ENCODE results near the gene SMARCAL1. TPM values are rescaled to one million over a fixed set of nuclear protein-coding genes. Genes with fewer than 3 reads are reported as not detected.

Gene SMARCAL1
- total and polyA plus RNA-seq, 4 donors = 3.4 to 9.3 (median 5.4) TPM

- peaks cover 0 to 7% (median 6%) of the 10 kb centered on the region in 4 donors for H3K9me3 ChIP-seq (ENCODE audit: control insufficient read depth in 4 of 4, low read length in 3 of 4)
- H3K9ac ChIP-seq (ENCODE audit: low read depth in 1 of 2, low read length in 2 of 2) = no peak overlapping the region
- WGBS = 90% methylated on average over 5 of the region's 5 CpGs
- peaks cover 12 to 74% (median 51%) of the 10 kb centered on the region in 4 donors for H3K36me3 ChIP-seq (ENCODE audit: control insufficient read depth in 4 of 4, insufficient read depth in 3 of 4, low read depth in 1 of 4, low read length in 3 of 4)
- no peaks in the 10 kb centered on the region for H3K27me3 ChIP-seq (ENCODE audit: control insufficient read depth in 4 of 4, insufficient read depth in 4 of 4, low read length in 3 of 4)
- H3K4me1 ChIP-seq (ENCODE audit: control insufficient read depth in 4 of 4, insufficient read depth in 4 of 4, low read length in 3 of 4) = no peaks in the 10 kb centered on the region
- no peak overlapping the region for H3K27ac ChIP-seq (ENCODE audit: low read depth in 1 of 2, low read length in 2 of 2)
- H3K4me3 ChIP-seq (ENCODE audit: low read depth in 1 of 3, low read length in 3 of 3) = no peak overlapping the region
- TF ChIP-seq GABPA (IDR thresholded peaks at IDR 0.05 in 1 of 2, conservative IDR thresholded peaks at IDR 0.05 in 1 of 2) (no peak), MAX (IDR thresholded peaks at IDR 0.05) (no peak), YY1 (IDR thresholded peaks at IDR 0.05) (no peak), FOXA2 (IDR thresholded peaks at IDR 0.05) (no peak), HNF4G (IDR thresholded peaks at IDR 0.05) (no peak), SP1 (IDR thresholded peaks at IDR 0.05) (no peak), RAD21 (IDR thresholded peaks at IDR 0.05) (no peak), FOXA1 (IDR thresholded peaks at IDR 0.05) (no peak), HNF4A (conservative IDR thresholded peaks at IDR 0.05) (no peak), TAF1 (conservative IDR thresholded peaks at IDR 0.05) (no peak), RXRA (IDR thresholded peaks at IDR 0.05) (no peak), EGR1 (IDR thresholded peaks at IDR 0.05; ENCODE audit: low read depth in 2 of 2) (no peak), ZBTB33 (IDR thresholded peaks at IDR 0.05) (no peak)
- DNase-seq (ENCODE audit: low spot score) = no peak
These were observed 17.1 kb downstream of the SMARCAL1 start for GRCh38 chr2:216429428-216429827.

- Histone ChIP-seq H3K27me3 (ENCODE audit: control insufficient read depth in 4 of 4, insufficient read depth in 4 of 4, low read length in 3 of 4) (no peaks in the 10 kb centered on the region), H3K4me3 (ENCODE audit: low read depth in 1 of 3, low read length in 3 of 3) (no peak overlapping the region), H3K9ac (ENCODE audit: low read depth in 1 of 2, low read length in 2 of 2) (no peak overlapping the region), H3K27ac (ENCODE audit: low read depth in 1 of 2, low read length in 2 of 2) (no peak overlapping the region), H3K4me1 (ENCODE audit: control insufficient read depth in 4 of 4, insufficient read depth in 4 of 4, low read length in 3 of 4) (no peaks in the 10 kb centered on the region), H3K9me3 (ENCODE audit: control insufficient read depth in 4 of 4, low read length in 3 of 4) (no peaks in the 10 kb centered on the region), H3K36me3 (ENCODE audit: control insufficient read depth in 4 of 4, insufficient read depth in 3 of 4, low read depth in 1 of 4, low read length in 3 of 4) (peaks cover 7 to 71% (median 47%) of the 10 kb centered on the region in 4 donors)
- WGBS = 95% methylated on average over 13 of the region's 13 CpGs
- no peak for DNase-seq (ENCODE audit: low spot score)
- TF ChIP-seq JUND (IDR thresholded peaks at IDR 0.05) = no peak
- TF ChIP-seq EGR1 (IDR thresholded peaks at IDR 0.05; ENCODE audit: low read depth in 2 of 2) = no peak
These were observed 18.7 kb downstream of the SMARCAL1 start for GRCh38 chr2:216430811-216431530.

GRCh38 chr2:216431531-216431856 is 19.2 kb downstream of the SMARCAL1 start:
- Histone ChIP-seq H3K4me1 (ENCODE audit: control insufficient read depth in 4 of 4, insufficient read depth in 4 of 4, low read length in 3 of 4) (no peaks in the 10 kb centered on the region), H3K27ac (ENCODE audit: low read depth in 1 of 2, low read length in 2 of 2) (no peak overlapping the region), H3K9me3 (ENCODE audit: control insufficient read depth in 4 of 4, low read length in 3 of 4) (no peaks in the 10 kb centered on the region), H3K27me3 (ENCODE audit: control insufficient read depth in 4 of 4, insufficient read depth in 4 of 4, low read length in 3 of 4) (no peaks in the 10 kb centered on the region), H3K4me3 (ENCODE audit: low read depth in 1 of 3, low read length in 3 of 3) (no peak overlapping the region), H3K36me3 (ENCODE audit: control insufficient read depth in 4 of 4, insufficient read depth in 3 of 4, low read depth in 1 of 4, low read length in 3 of 4) (peaks cover 7 to 70% (median 50%) of the 10 kb centered on the region in 4 donors), H3K9ac (ENCODE audit: low read depth in 1 of 2, low read length in 2 of 2) (no peak overlapping the region)
- DNase-seq (ENCODE audit: low spot score) = no peak
- TF ChIP-seq ATF3 (IDR thresholded peaks at IDR 0.05) (no peak), EGR1 (IDR thresholded peaks at IDR 0.05; ENCODE audit: low read depth in 2 of 2) (no peak), HNF4A (conservative IDR thresholded peaks at IDR 0.05) (no peak), NR2F2 (IDR thresholded peaks at IDR 0.05) (no peak), TAF1 (conservative IDR thresholded peaks at IDR 0.05) (no peak), ZBTB33 (IDR thresholded peaks at IDR 0.05) (no peak), JUND (IDR thresholded peaks at IDR 0.05) (no peak), RAD21 (IDR thresholded peaks at IDR 0.05) (no peak), HNF4G (IDR thresholded peaks at IDR 0.05) (no peak), GABPA (IDR thresholded peaks at IDR 0.05 in 1 of 2, conservative IDR thresholded peaks at IDR 0.05 in 1 of 2) (no peak), MAX (IDR thresholded peaks at IDR 0.05) (no peak), REST (IDR thresholded peaks at IDR 0.05) (no peak), FOXA1 (IDR thresholded peaks at IDR 0.05) (no peak), FOXA2 (IDR thresholded peaks at IDR 0.05) (no peak), YY1 (IDR thresholded peaks at IDR 0.05) (no peak), SP1 (IDR thresholded peaks at IDR 0.05) (no peak), RXRA (IDR thresholded peaks at IDR 0.05) (no peak)

All from liver (tissue), 9 donors.